A673 (cell line): ENCODE results near the gene NR1H4.

Source experiments
- CTCF ChIP-seq: fragments of 300-800, 200-600 bp; sonication (generic); conservative IDR thresholded peaks from 2 replicates; pipeline ENCODE4 v1.5.1; 2017; ENCODE audit warnings: low read depth, mild to moderate bottlenecking, antibody characterized with exemption, low read length, moderate library complexity, mixed read lengths
- EZH2 ChIP-seq: fragments of 200-600 bp; sonication (generic); IDR thresholded peaks from 2 replicates; pipeline ENCODE4 v1.6.1; 2017; ENCODE audit warnings: borderline replicate concordance, low read depth, mild to moderate bottlenecking, mixed read lengths, antibody characterized with exemption, low read length; ENCODE audit not compliant: poor library complexity, severe bottlenecking

GRCh38 chr12:100445081-100445481 lies 28.6 kb upstream of the NR1H4 start:
- no peak for TF ChIP-seq CTCF
- no peak for TF ChIP-seq EZH2
